Measurements from ENCODE around the gene EIF4H. TPM values are rescaled to one million over a fixed set of nuclear protein-coding genes. Genes with fewer than 3 reads are reported as not detected.
A peak's percentile ranks its signal among the peaks of the same experiment; 100 is the strongest.

EIF4H gene
- total and polyA plus RNA-seq, 2 of the 8 experiments (the other 6 are each of a cell fraction or from before 2014, with no cell fraction given): 323 to 382 TPM

DNA sequence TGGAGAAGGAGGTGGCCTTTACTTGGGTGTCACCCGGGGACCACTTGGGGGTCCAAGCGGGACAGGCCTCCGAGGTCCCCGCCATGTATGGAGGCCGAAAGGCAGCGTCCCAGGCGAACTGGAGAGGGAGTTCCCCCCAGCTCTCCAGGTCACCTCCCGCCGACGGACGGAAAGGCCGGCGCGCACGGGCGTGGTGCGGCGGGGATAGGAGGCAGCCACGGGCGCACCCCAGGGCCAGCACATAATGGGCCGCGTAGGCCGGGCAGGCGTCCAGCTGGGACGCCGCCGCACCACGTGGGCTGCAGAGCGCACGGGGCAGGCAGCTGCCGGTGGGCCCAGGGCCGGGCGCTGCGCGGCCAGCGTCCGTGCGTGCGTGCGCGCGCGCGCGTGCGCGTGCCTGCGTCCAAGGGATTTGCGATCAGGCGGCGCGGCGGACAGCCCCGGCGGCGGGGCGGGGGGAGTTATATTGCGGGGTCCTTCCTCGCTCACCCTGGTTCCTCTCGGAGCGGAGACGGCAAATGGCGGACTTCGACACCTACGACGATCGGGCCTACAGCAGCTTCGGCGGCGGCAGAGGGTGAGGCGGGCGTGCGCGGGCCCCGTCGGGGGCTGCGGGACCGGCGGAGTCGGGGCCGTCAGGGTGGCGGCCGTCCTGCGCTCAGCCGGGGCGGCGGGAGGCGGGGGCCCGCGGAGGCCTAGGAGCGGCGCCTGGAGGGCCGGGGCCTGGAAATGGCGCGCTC is at the start of gene EIF4H (continued):
- TF ChIP-seq, protein P1, sequence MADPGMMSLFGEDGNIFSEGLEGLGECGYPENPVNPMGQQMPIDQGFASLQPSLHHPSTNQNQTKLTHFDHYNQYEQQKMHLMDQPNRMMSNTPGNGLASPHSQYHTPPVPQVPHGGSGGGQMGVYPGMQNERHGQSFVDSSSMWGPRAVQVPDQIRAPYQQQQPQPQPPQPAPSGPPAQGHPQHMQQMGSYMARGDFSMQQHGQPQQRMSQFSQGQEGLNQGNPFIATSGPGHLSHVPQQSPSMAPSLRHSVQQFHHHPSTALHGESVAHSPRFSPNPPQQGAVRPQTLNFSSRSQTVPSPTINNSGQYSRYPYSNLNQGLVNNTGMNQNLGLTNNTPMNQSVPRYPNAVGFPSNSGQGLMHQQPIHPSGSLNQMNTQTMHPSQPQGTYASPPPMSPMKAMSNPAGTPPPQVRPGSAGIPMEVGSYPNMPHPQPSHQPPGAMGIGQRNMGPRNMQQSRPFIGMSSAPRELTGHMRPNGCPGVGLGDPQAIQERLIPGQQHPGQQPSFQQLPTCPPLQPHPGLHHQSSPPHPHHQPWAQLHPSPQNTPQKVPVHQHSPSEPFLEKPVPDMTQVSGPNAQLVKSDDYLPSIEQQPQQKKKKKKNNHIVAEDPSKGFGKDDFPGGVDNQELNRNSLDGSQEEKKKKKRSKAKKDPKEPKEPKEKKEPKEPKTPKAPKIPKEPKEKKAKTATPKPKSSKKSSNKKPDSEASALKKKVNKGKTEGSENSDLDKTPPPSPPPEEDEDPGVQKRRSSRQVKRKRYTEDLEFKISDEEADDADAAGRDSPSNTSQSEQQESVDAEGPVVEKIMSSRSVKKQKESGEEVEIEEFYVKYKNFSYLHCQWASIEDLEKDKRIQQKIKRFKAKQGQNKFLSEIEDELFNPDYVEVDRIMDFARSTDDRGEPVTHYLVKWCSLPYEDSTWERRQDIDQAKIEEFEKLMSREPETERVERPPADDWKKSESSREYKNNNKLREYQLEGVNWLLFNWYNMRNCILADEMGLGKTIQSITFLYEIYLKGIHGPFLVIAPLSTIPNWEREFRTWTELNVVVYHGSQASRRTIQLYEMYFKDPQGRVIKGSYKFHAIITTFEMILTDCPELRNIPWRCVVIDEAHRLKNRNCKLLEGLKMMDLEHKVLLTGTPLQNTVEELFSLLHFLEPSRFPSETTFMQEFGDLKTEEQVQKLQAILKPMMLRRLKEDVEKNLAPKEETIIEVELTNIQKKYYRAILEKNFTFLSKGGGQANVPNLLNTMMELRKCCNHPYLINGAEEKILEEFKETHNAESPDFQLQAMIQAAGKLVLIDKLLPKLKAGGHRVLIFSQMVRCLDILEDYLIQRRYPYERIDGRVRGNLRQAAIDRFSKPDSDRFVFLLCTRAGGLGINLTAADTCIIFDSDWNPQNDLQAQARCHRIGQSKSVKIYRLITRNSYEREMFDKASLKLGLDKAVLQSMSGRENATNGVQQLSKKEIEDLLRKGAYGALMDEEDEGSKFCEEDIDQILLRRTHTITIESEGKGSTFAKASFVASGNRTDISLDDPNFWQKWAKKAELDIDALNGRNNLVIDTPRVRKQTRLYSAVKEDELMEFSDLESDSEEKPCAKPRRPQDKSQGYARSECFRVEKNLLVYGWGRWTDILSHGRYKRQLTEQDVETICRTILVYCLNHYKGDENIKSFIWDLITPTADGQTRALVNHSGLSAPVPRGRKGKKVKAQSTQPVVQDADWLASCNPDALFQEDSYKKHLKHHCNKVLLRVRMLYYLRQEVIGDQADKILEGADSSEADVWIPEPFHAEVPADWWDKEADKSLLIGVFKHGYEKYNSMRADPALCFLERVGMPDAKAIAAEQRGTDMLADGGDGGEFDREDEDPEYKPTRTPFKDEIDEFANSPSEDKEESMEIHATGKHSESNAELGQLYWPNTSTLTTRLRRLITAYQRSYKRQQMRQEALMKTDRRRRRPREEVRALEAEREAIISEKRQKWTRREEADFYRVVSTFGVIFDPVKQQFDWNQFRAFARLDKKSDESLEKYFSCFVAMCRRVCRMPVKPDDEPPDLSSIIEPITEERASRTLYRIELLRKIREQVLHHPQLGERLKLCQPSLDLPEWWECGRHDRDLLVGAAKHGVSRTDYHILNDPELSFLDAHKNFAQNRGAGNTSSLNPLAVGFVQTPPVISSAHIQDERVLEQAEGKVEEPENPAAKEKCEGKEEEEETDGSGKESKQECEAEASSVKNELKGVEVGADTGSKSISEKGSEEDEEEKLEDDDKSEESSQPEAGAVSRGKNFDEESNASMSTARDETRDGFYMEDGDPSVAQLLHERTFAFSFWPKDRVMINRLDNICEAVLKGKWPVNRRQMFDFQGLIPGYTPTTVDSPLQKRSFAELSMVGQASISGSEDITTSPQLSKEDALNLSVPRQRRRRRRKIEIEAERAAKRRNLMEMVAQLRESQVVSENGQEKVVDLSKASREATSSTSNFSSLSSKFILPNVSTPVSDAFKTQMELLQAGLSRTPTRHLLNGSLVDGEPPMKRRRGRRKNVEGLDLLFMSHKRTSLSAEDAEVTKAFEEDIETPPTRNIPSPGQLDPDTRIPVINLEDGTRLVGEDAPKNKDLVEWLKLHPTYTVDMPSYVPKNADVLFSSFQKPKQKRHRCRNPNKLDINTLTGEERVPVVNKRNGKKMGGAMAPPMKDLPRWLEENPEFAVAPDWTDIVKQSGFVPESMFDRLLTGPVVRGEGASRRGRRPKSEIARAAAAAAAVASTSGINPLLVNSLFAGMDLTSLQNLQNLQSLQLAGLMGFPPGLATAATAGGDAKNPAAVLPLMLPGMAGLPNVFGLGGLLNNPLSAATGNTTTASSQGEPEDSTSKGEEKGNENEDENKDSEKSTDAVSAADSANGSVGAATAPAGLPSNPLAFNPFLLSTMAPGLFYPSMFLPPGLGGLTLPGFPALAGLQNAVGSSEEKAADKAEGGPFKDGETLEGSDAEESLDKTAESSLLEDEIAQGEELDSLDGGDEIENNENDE (IDR thresholded peaks at IDR 0.05; ENCODE audit: insufficient replicate concordance, low read length): no peak
- TF ChIP-seq KDM1A (IDR thresholded peaks at IDR 0.05; ENCODE audit: borderline replicate concordance, low read length): no peak
- peak; percentile 94 for TF ChIP-seq YY1 (IDR thresholded peaks at IDR 0.05; ENCODE audit: low read depth, low read length)
- TF ChIP-seq MAFK (IDR thresholded peaks at IDR 0.05; ENCODE audit: low read depth, low read length): no peak
- TF ChIP-seq RNF2 (IDR thresholded peaks at IDR 0.05; ENCODE audit: borderline replicate concordance, low read depth, low read length, missing control alignments, poor library complexity, severe bottlenecking): no peak
- no peak for TF ChIP-seq TCF12 (IDR thresholded peaks at IDR 0.05; ENCODE audit: low read depth, low read length)
- TF ChIP-seq TAF1 (IDR thresholded peaks at IDR 0.05; ENCODE audit: low read depth, low read length): peak; percentile 93
- TF ChIP-seq CTBP2 (IDR thresholded peaks at IDR 0.05; ENCODE audit: borderline replicate concordance, insufficient read depth, insufficient read length, low read length): peak; percentile 68
- no peak for TF ChIP-seq BRCA1 (IDR thresholded peaks at IDR 0.05; ENCODE audit: low read depth, low read length)
- no peak for TF ChIP-seq TEAD4 (IDR thresholded peaks at IDR 0.05; ENCODE audit: low read depth, low read length)

All from H1 (cell line).